ENCODE results near the gene IKZF5.

IKZF5 gene

GRCh38 chr10:123013456-123014419, 5.1 kb upstream of the IKZF5 start:
- Histone ChIP-seq H3K9me3 (replicated peaks; ENCODE audit: low read length) (no peaks in the 10 kb centered on the region), H3K9ac (ENCODE audit: low read depth, low read length) (no peak overlapping the region), H3K36me3 (ENCODE audit: insufficient read depth, low read length) (no peaks in the 10 kb centered on the region), H3K4me1 (ENCODE audit: control insufficient read depth, insufficient read depth, low read length) (peaks cover 7% of the 10 kb centered on the region), H3K27me3 (ENCODE audit: control insufficient read depth, insufficient read depth, low read length) (no peaks in the 10 kb centered on the region), H3K4me3 (ENCODE audit: low read length) (no peak overlapping the region), H3K4me2 (ENCODE audit: low read length) (no peak overlapping the region)

GRCh38 chr10:123011987-123012386, 3.4 kb upstream of the IKZF5 start:
- no peaks in the 10 kb centered on the region for H3K36me3 ChIP-seq (ENCODE audit: insufficient read depth, low read length)
- no peaks in the 10 kb centered on the region for H3K9me3 ChIP-seq (replicated peaks; ENCODE audit: low read length)
- H3K4me2 ChIP-seq (ENCODE audit: low read length) = no peak overlapping the region
- H3K9ac ChIP-seq (ENCODE audit: low read depth, low read length) = no peak overlapping the region
- H3K27me3 ChIP-seq (ENCODE audit: control insufficient read depth, insufficient read depth, low read length) = no peaks in the 10 kb centered on the region
- H3K4me1 ChIP-seq (ENCODE audit: control insufficient read depth, insufficient read depth, low read length) = peaks cover 13% of the 10 kb centered on the region
- H3K4me3 ChIP-seq (ENCODE audit: low read length) = no peak overlapping the region

- no peaks in the 10 kb centered on the region for H3K27me3 ChIP-seq (ENCODE audit: control insufficient read depth, insufficient read depth, low read length)
- H3K9ac ChIP-seq (ENCODE audit: low read depth, low read length) = peak overlapping the region; percentile 90
- no peaks in the 10 kb centered on the region for H3K9me3 ChIP-seq (replicated peaks; ENCODE audit: low read length)
- peak overlapping the region; percentile 95 for H3K4me2 ChIP-seq (ENCODE audit: low read length)
- H3K36me3 ChIP-seq (ENCODE audit: insufficient read depth, low read length) = no peaks in the 10 kb centered on the region
- peaks cover 17% of the 10 kb centered on the region for H3K4me1 ChIP-seq (ENCODE audit: control insufficient read depth, insufficient read depth, low read length)
- H3K4me3 ChIP-seq (ENCODE audit: low read length) = peak overlapping the region; percentile 93
These were observed 668 bp upstream of the IKZF5 start for GRCh38 chr10:123009105-123009820.

GRCh38 chr10:123007558-123008354, 839 bp downstream of the IKZF5 start:
- H3K9me3 ChIP-seq (replicated peaks; ENCODE audit: low read length) = no peaks in the 10 kb centered on the region
- H3K4me1 ChIP-seq (ENCODE audit: control insufficient read depth, insufficient read depth, low read length) = peaks cover 17% of the 10 kb centered on the region
- no peaks in the 10 kb centered on the region for H3K36me3 ChIP-seq (ENCODE audit: insufficient read depth, low read length)
- H3K27me3 ChIP-seq (ENCODE audit: control insufficient read depth, insufficient read depth, low read length) = no peaks in the 10 kb centered on the region
- peak overlapping the region; percentile 91 for H3K9ac ChIP-seq (ENCODE audit: low read depth, low read length)
- peak overlapping the region; percentile 98 for H3K4me3 ChIP-seq (ENCODE audit: low read length)
- peak overlapping the region; percentile 86 for H3K4me2 ChIP-seq (ENCODE audit: low read length)

- H3K36me3 ChIP-seq (ENCODE audit: insufficient read depth, low read length) = no peaks in the 10 kb centered on the region
- no peak overlapping the region for H3K4me3 ChIP-seq (ENCODE audit: low read length)
- no peak overlapping the region for H3K9ac ChIP-seq (ENCODE audit: low read depth, low read length)
- H3K4me1 ChIP-seq (ENCODE audit: control insufficient read depth, insufficient read depth, low read length) = peaks cover 11% of the 10 kb centered on the region
- H3K9me3 ChIP-seq (replicated peaks; ENCODE audit: low read length) = no peaks in the 10 kb centered on the region
- no peaks in the 10 kb centered on the region for H3K27me3 ChIP-seq (ENCODE audit: control insufficient read depth, insufficient read depth, low read length)
- no peak overlapping the region for H3K4me2 ChIP-seq (ENCODE audit: low read length)
These were observed 4.3 kb downstream of the IKZF5 start for GRCh38 chr10:123004298-123004697.

GRCh38 chr10:123001370-123001769, 7.2 kb downstream of the IKZF5 start:
- no peaks in the 10 kb centered on the region for H3K9me3 ChIP-seq (replicated peaks; ENCODE audit: low read length)
- H3K4me2 ChIP-seq (ENCODE audit: low read length) = no peak overlapping the region
- no peaks in the 10 kb centered on the region for H3K27me3 ChIP-seq (ENCODE audit: control insufficient read depth, insufficient read depth, low read length)
- H3K4me3 ChIP-seq (ENCODE audit: low read length) = no peak overlapping the region
- H3K9ac ChIP-seq (ENCODE audit: low read depth, low read length) = no peak overlapping the region
- H3K4me1 ChIP-seq (ENCODE audit: control insufficient read depth, insufficient read depth, low read length) = no peaks in the 10 kb centered on the region
- H3K36me3 ChIP-seq (ENCODE audit: insufficient read depth, low read length) = no peaks in the 10 kb centered on the region

GRCh38 chr10:123000155-123000554, 8.4 kb downstream of the IKZF5 start:
- Histone ChIP-seq H3K9ac (ENCODE audit: low read depth, low read length) (no peak overlapping the region), H3K4me2 (ENCODE audit: low read length) (no peak overlapping the region), H3K27me3 (ENCODE audit: control insufficient read depth, insufficient read depth, low read length) (no peaks in the 10 kb centered on the region), H3K4me1 (ENCODE audit: control insufficient read depth, insufficient read depth, low read length) (no peaks in the 10 kb centered on the region), H3K36me3 (ENCODE audit: insufficient read depth, low read length) (peaks cover 10% of the 10 kb centered on the region), H3K4me3 (ENCODE audit: low read length) (no peak overlapping the region), H3K9me3 (replicated peaks; ENCODE audit: low read length) (no peaks in the 10 kb centered on the region)

GRCh38 chr10:122999347-122999746, 9.2 kb downstream of the IKZF5 start:
- H3K4me3 ChIP-seq (ENCODE audit: low read length) = no peak overlapping the region
- no peak overlapping the region for H3K4me2 ChIP-seq (ENCODE audit: low read length)
- H3K36me3 ChIP-seq (ENCODE audit: insufficient read depth, low read length) = peaks cover 15% of the 10 kb centered on the region
- H3K4me1 ChIP-seq (ENCODE audit: control insufficient read depth, insufficient read depth, low read length) = no peaks in the 10 kb centered on the region
- no peak overlapping the region for H3K9ac ChIP-seq (ENCODE audit: low read depth, low read length)
- H3K27me3 ChIP-seq (ENCODE audit: control insufficient read depth, insufficient read depth, low read length) = no peaks in the 10 kb centered on the region
- H3K9me3 ChIP-seq (replicated peaks; ENCODE audit: low read length) = no peaks in the 10 kb centered on the region

- no peaks in the 10 kb centered on the region for H3K27me3 ChIP-seq (ENCODE audit: control insufficient read depth, insufficient read depth, low read length)
- no peak overlapping the region for H3K9ac ChIP-seq (ENCODE audit: low read depth, low read length)
- peaks cover 19% of the 10 kb centered on the region for H3K36me3 ChIP-seq (ENCODE audit: insufficient read depth, low read length)
- H3K9me3 ChIP-seq (replicated peaks; ENCODE audit: low read length) = no peaks in the 10 kb centered on the region
- no peaks in the 10 kb centered on the region for H3K4me1 ChIP-seq (ENCODE audit: control insufficient read depth, insufficient read depth, low read length)
- no peak overlapping the region for H3K4me3 ChIP-seq (ENCODE audit: low read length)
- no peak overlapping the region for H3K4me2 ChIP-seq (ENCODE audit: low read length)
These were observed 9.7 kb downstream of the IKZF5 start for GRCh38 chr10:122998934-122999333.

GRCh38 chr10:122998360-122998917, 10.2 kb downstream of the IKZF5 start:
- Histone ChIP-seq H3K4me2 (ENCODE audit: low read length) (no peak overlapping the region), H3K9me3 (replicated peaks; ENCODE audit: low read length) (no peaks in the 10 kb centered on the region), H3K36me3 (ENCODE audit: insufficient read depth, low read length) (peaks cover 22% of the 10 kb centered on the region), H3K9ac (ENCODE audit: low read depth, low read length) (no peak overlapping the region), H3K4me1 (ENCODE audit: control insufficient read depth, insufficient read depth, low read length) (no peaks in the 10 kb centered on the region), H3K4me3 (ENCODE audit: low read length) (no peak overlapping the region), H3K27me3 (ENCODE audit: control insufficient read depth, insufficient read depth, low read length) (no peaks in the 10 kb centered on the region)

GRCh38 chr10:122997864-122998263, 10.7 kb downstream of the IKZF5 start:
- no peak overlapping the region for H3K4me2 ChIP-seq (ENCODE audit: low read length)
- H3K27me3 ChIP-seq (ENCODE audit: control insufficient read depth, insufficient read depth, low read length) = no peaks in the 10 kb centered on the region
- H3K9ac ChIP-seq (ENCODE audit: low read depth, low read length) = no peak overlapping the region
- no peaks in the 10 kb centered on the region for H3K9me3 ChIP-seq (replicated peaks; ENCODE audit: low read length)
- no peak overlapping the region for H3K4me3 ChIP-seq (ENCODE audit: low read length)
- H3K4me1 ChIP-seq (ENCODE audit: control insufficient read depth, insufficient read depth, low read length) = no peaks in the 10 kb centered on the region
- peaks cover 22% of the 10 kb centered on the region for H3K36me3 ChIP-seq (ENCODE audit: insufficient read depth, low read length)

All from skeletal muscle satellite cell (primary cell).